ENCODE measurements around the gene SERTAD4.

Gene SERTAD4

GRCh38 chr1:210251680-210252490, 19.3 kb downstream of the SERTAD4 start:
- DNase-seq (ENCODE audit: low spot score): no peak
- Histone ChIP-seq H3K4me3 (ENCODE audit: severe bottlenecking) (peak overlapping the region; percentile 28), H3K27ac (ENCODE audit: poor library complexity, severe bottlenecking) (no peak overlapping the region), H3K36me3 (ENCODE audit: low read depth) (no peaks in the 10 kb centered on the region), H3K4me1 (ENCODE audit: insufficient read depth, poor library complexity, severe bottlenecking) (no peaks in the 10 kb centered on the region), H3K9me3 (ENCODE audit: severe bottlenecking) (no peaks in the 10 kb centered on the region), H3K27me3 (ENCODE audit: insufficient read depth, poor library complexity, severe bottlenecking) (no peaks in the 10 kb centered on the region)
- ATAC-seq (ENCODE audit: low read depth): no peak
- no peak for TF ChIP-seq CTCF (IDR thresholded peaks at IDR 0.05; ENCODE audit: poor library complexity, severe bottlenecking)

GRCh38 chr1:210252621-210253051, 20.0 kb downstream of the SERTAD4 start:
- Histone ChIP-seq H3K4me3 (ENCODE audit: severe bottlenecking) (no peak overlapping the region), H3K36me3 (ENCODE audit: low read depth) (no peaks in the 10 kb centered on the region), H3K4me1 (ENCODE audit: insufficient read depth, poor library complexity, severe bottlenecking) (no peaks in the 10 kb centered on the region), H3K27me3 (ENCODE audit: insufficient read depth, poor library complexity, severe bottlenecking) (no peaks in the 10 kb centered on the region), H3K27ac (ENCODE audit: poor library complexity, severe bottlenecking) (no peak overlapping the region), H3K9me3 (ENCODE audit: severe bottlenecking) (no peaks in the 10 kb centered on the region)
- DNase-seq (ENCODE audit: low spot score) (no peak), ATAC-seq (ENCODE audit: low read depth) (no peak)
- no peak for TF ChIP-seq CTCF (IDR thresholded peaks at IDR 0.05; ENCODE audit: poor library complexity, severe bottlenecking)

GRCh38 chr1:210254298-210254697, 21.7 kb downstream of the SERTAD4 start:
- Histone ChIP-seq H3K9me3 (ENCODE audit: severe bottlenecking) (no peaks in the 10 kb centered on the region), H3K4me1 (ENCODE audit: insufficient read depth, poor library complexity, severe bottlenecking) (no peaks in the 10 kb centered on the region), H3K27me3 (ENCODE audit: insufficient read depth, poor library complexity, severe bottlenecking) (no peaks in the 10 kb centered on the region), H3K36me3 (ENCODE audit: low read depth) (no peaks in the 10 kb centered on the region), H3K27ac (ENCODE audit: poor library complexity, severe bottlenecking) (no peak overlapping the region), H3K4me3 (ENCODE audit: severe bottlenecking) (no peak overlapping the region)
- ATAC-seq (ENCODE audit: low read depth) (no peak), DNase-seq (ENCODE audit: low spot score) (no peak)
- TF ChIP-seq CTCF (IDR thresholded peaks at IDR 0.05; ENCODE audit: poor library complexity, severe bottlenecking): no peak

GRCh38 chr1:210257698-210258529, 25.3 kb downstream of the SERTAD4 start:
- Histone ChIP-seq H3K36me3 (ENCODE audit: low read depth) (no peaks in the 10 kb centered on the region), H3K27ac (ENCODE audit: poor library complexity, severe bottlenecking) (no peak overlapping the region), H3K27me3 (ENCODE audit: insufficient read depth, poor library complexity, severe bottlenecking) (no peaks in the 10 kb centered on the region), H3K4me1 (ENCODE audit: insufficient read depth, poor library complexity, severe bottlenecking) (no peaks in the 10 kb centered on the region), H3K4me3 (ENCODE audit: severe bottlenecking) (no peak overlapping the region), H3K9me3 (ENCODE audit: severe bottlenecking) (no peaks in the 10 kb centered on the region)
- ATAC-seq (ENCODE audit: low read depth) (peak; percentile 38; the same call in 2 of the 3 replicates), DNase-seq (ENCODE audit: low spot score) (no peak)
- no peak for TF ChIP-seq CTCF (IDR thresholded peaks at IDR 0.05; ENCODE audit: poor library complexity, severe bottlenecking)
